GM21360 (cell line): Measurements from ENCODE around the gene TROAP.

ENCODE experiments used
- ATAC-seq: cut with Tn5 transposase; IDR thresholded peaks from one replicate; pipeline ENCODE4 v1.9.1; 2021; ENCODE audit warnings: mild to moderate bottlenecking, moderate library complexity; ENCODE audit not compliant: unreplicated experiment

The TROAP gene

DNA sequence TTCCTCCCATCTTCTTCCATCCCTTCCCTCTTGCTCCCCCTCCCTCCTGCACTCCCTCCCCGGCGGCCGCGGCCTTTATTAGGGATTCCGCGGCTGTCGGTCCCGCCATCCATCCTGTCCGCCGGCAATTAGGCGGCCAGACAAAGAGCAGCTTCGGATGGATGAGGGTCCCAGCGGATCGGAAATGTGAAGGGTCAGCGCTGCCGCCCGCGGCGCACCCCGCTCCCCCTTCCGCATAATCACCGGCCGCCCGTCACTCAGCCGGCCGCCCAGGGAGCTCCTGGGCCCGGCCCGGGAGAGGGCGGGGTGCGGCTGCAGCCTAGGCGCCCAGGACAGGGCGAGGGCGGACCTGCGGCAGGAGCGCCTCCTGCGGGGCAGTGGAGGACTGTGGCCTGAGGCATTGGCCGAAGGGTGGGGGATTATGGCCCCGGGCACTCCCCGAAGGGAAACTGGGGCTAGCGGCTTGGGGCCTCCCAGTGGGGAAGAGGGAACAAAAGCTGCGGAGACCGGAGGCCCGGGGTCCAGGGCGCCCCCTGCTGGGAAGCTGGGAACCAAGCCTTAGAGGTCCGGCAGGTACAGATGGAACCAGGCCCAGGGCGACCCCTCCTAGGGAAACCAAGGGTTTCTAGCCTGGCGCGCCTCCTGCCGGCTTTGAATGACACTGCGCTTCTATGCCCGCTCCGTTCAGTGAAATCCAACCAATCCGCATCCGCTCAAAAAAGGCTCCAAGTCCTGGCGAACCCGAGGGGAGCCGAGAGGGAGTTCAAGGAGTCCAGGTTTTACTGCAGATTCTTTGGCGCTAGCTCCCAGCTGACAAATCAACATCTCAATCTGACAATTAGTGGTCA is 19.2 kb downstream of the TROAP start:
- ATAC-seq = peak; percentile 69

DNA sequence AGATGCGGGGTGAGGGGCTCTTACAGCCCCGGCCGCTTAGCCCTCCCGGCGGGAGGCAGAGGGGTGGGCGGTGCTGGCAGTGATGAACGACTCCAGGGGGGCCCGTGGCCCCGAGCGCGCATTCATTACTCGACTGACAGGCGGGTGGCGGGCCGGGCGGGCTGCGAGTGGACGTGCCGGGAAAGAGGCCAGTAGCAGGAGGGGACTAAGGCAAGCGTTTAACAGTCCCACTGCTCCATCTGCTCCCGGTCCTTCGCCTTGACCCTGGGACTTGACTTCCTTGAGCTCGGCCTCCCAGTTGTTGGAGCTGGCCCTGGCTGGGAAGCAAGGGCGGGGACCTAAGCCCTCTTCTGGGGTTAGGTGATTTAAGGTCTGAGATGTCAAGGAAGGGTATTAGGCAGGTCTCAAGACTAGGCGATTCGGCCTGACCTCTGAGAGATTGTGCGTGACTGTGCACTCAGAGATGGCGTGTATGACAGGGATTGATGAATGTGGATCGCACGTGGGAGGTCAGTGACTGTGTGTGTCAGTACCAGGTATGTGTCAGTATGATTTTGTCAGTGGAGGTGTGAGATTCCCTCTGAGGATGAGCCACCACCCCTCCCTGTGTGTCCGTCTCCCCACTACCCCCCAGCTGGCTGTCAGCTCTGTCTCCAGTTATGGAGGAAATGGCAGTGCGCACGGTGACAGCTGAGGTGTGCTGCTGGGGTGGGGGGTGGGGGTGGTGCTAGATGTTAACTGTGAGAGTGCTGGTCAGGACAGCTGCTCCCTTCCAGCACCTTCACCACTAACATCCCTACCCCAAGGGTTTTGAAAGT is 20.1 kb downstream of the TROAP start:
- no peak for ATAC-seq

GRCh38 chr12:49344486-49345050 is 21.5 kb downstream of the TROAP start:
- ATAC-seq = no peak

DNA sequence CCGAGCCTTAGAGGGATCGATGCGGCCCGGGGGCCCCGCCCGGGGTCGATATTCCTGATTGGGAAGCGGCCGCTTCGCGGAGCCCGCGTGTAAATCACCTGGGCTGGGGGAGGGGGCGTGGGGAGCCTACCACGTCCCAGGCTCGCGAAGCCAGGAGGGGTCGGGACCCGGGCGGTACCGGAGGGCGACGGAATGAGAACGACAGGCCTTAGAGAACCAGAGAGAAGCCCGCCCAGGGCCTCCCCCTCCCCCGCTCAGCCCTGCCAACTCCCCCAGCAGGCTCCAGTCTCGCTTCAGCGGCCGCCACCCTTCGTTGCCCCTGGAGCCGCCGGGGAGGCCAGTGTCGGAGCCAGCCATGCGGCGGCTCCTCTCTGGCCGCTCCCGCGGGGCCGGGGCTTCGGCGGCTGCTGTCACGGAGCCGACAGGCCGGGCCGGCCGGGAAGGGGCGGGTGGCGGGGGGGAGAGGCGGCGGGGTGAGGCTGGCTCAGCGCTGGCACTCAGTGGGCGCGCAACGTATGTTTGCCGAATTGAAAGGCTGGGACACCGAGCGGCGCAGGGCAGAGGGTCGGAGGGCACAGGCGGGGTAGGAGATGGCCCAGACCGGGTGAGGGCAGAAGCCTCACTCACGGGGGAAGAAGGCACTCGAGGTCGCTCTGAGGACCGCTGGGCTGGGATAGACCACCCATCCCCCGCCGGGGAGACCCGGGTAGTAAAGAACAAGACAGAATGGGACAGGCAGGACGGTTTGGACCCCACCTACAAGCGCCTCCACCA is 22.2 kb downstream of the TROAP start:
- ATAC-seq = no peak

GRCh38 chr12:49345825-49346658 is 23.0 kb downstream of the TROAP start:
- ATAC-seq = no peak

- no peak for ATAC-seq
Measured at GRCh38 chr12:49346659-49347310, 23.7 kb downstream of the TROAP start, which contains the start of gene DNAJC22. Gene DNAJC22, plus strand, starts transcription at chr12:49346888. Its CDS starts 1,985 bp downstream, at chr12:49348873.

- peak; percentile 50 for ATAC-seq
Measured at GRCh38 chr12:49347311-49348193, 24.5 kb downstream of the TROAP start.

GRCh38 chr12:49348781-49349180 is 25.7 kb downstream of the TROAP start:
- no peak for ATAC-seq

DNA sequence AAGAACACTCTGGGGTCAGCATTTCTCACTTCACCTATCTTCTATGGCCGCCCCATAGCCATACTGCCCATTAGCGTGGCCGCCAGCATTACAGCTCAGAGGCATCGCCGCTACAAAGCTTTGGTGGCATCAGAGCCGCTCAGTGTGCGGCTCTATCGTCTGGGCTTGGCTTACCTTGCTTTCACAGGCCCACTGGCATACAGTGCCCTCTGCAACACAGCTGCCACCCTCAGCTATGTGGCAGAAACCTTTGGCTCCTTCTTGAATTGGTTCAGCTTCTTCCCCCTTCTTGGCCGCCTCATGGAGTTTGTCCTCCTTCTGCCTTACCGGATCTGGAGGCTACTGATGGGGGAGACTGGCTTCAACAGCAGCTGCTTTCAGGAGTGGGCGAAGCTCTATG is 26.2 kb downstream of the TROAP start:
- ATAC-seq = no peak

GRCh38 chr12:49352351-49352750 is 29.3 kb downstream of the TROAP start:
- no peak for ATAC-seq

DNA sequence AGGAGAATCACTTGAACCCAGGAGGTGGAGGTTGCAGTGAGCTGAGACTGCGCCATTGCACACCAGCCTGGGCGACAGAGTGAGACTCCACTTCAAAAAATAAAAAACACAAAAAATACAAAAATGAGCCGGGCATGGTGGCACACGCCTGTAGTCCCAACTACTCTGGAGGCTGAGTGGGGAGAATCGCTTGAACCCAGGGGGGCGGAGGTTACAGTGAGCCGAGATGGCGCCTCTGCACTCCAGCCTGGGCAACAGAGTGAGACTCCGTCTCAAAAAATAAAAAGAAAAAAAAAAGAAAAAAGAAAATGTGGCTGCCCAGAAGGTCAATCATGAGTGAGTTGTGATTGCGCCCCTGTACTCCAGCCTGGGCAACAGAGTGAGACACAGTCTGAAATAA is 32.9 kb downstream of the TROAP start:
- ATAC-seq = no peak

DNA sequence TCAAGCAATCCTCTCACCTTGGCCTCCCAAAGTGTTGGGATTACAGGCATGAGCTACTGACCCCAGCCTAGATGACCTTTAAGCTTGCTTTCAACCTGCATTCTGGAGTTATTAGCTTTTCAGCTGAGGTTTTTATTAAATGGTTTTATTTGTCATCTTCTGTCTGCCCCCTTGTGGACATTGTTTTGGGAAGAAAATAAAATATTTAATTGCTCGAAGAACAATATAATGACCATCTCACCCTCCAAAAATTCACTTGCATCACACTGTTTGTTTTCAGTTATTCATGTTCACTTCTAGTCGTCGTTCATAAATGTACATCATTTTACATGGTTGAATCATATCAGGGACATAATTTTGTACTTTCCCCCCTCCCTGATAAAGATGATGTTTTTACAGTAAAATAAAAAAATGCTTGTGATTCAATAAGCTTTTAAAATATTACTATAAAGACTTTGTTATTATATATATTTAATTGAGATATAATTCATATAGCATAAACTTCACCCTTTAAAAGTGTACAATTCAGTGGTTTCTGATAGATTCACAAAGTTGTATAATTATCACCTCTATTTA is 34.1 kb downstream of the TROAP start:
- no peak for ATAC-seq

DNA sequence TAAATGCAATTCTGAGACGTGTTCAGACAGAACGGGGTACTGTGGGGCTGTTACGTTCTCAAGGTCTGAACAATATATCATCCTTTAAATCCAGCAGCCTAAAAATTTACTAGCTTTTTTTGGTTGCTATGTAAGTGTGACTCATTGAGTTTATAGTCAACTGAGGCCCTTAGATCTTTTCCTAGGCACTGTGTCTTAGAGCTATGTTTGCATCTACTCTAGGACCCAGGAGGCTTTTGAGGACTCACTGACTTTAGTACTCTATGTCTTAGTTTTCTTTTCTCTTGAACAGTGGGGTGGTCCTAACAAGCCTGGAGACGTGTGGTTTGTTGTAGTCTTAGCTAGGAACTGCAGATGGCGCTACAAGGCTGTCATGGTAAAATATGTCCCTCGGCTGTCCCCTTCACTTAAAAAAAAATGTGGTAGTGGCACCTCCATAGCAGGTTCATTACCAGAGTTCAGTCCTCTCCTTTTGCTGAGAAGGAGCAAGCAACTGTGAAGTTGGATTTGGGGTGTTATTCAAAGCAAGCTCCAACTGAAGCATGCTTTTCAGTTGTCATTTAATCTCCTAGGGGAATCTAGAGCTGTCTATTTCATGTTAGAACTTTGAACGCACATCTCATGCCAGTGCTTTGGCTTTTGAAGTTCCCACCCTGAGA is 35.6 kb downstream of the TROAP start:
- no peak for ATAC-seq

DNA sequence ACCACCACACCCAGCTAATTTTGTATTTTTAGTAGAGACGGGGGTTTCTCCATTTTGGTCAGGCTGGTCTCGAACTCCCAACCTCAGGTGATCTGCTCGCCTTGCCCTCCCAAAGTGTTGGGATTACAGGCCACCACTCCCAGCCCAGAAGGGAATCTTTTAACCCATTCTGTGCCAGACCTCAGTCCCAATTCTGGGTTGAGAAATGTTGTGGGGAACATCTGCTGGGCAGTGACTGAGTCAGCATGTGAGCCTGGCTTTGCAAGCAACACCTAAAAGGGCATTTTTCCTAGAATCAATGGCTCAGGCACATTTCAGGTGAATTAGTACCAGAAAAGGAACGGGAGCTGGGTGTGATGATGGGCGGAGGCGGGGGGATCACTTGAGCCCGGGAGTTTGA is 36.6 kb downstream of the TROAP start:
- ATAC-seq = no peak

GRCh38 chr12:49362077-49362476 is 39.0 kb downstream of the TROAP start:
- no peak for ATAC-seq

DNA sequence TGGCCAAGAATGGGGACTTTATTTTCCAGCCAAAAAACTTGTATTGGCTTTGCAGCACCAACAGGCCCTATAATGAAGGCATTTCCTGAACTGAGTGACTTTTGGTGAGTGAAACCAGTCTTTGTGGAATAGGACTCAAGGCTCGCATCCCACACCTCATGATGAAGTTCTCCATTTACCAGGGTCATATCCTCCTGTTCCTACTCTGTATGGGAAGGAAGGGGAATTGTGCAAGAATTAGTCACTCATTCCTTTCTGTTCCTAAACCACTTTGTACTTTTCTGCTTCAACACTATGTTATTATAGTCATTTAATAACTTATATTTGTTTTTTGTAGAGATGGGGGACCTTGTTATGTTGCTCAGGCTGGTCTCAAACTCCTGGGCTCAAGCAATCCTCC is 41.9 kb downstream of the TROAP start:
- ATAC-seq = no peak

GRCh38 chr12:49365542-49365941 is 42.5 kb downstream of the TROAP start:
- ATAC-seq = no peak
